SU-DHL-6 (cell line): ENCODE measurements around the gene MICAL1.

ENCODE experiments used
- H2AFZ ChIP-seq: fragments of 200-600 bp; sonication (generic); 2 replicates; pipeline ENCODE4 v1.6.1; 2014; ENCODE audit warnings: low read depth, mild to moderate bottlenecking, moderate library complexity, mixed read lengths, antibody characterized with exemption, low read length; ENCODE audit not compliant: severe bottlenecking
- H3F3A ChIP-seq: fragments of 200-600 bp; shearing (Covaris generic); 2 replicates; pipeline ENCODE4 v1.6.0; 2016; ENCODE audit warnings: antibody characterized with exemption, mild to moderate bottlenecking; ENCODE audit not compliant: insufficient read depth
- H3K27ac ChIP-seq: fragments of 200-600 bp; sonication (generic); 2 replicates; pipeline ENCODE4 v1.5.1; 2016; ENCODE audit warnings: low read depth, mild to moderate bottlenecking, low read length, moderate library complexity, mixed read lengths
- H3K27me3 ChIP-seq: fragments of 200-600 bp; sonication (generic), shearing (Covaris generic); 2 replicates; pipeline ENCODE4 v1.6.0; 2014; ENCODE audit warnings: mild to moderate bottlenecking, low read length
- H3K36me3 ChIP-seq: fragments of 200-600 bp; sonication (generic); 2 replicates; pipeline ENCODE4 v1.6.1; 2014; ENCODE audit warnings: mild to moderate bottlenecking, low read length, mixed read lengths
- H3K4me2 ChIP-seq: fragments of 300-600, 200-600 bp; shearing (Covaris generic), sonication (generic); 2 replicates; pipeline ENCODE4 v1.6.0; 2014; ENCODE audit warnings: low read length, low read depth, mild to moderate bottlenecking; ENCODE audit not compliant: poor library complexity, severe bottlenecking
- H3K4me3 ChIP-seq: fragments of 200-600 bp; sonication (generic); 2 replicates; pipeline ENCODE4 v1.5.1; 2014; ENCODE audit warnings: antibody characterized with exemption, low read length, mild to moderate bottlenecking, mixed read lengths; ENCODE audit not compliant: insufficient read depth, poor library complexity, severe bottlenecking
- H3K79me2 ChIP-seq: fragments of 200-600 bp; sonication (generic); 2 replicates; pipeline ENCODE4 v1.6.1; 2014; ENCODE audit warnings: mild to moderate bottlenecking, low read length, moderate library complexity; ENCODE audit not compliant: insufficient read depth
- H3K9ac ChIP-seq: fragments of 200-600 bp; sonication (generic); 2 replicates; pipeline ENCODE4 v1.7.0; 2014; ENCODE audit warnings: mild to moderate bottlenecking, low read length
- H3K9me2 ChIP-seq: fragments of 200-600 bp; sonication (generic); replicated peaks from 2 replicates; pipeline ENCODE4 v1.6.1; 2014; ENCODE audit warnings: low read length; ENCODE audit not compliant: insufficient read depth
- H3K9me3 ChIP-seq: fragments of 200-600 bp; sonication (generic); 2 replicates; pipeline ENCODE4 v1.6.1; 2014; ENCODE audit warnings: low read length, mixed read lengths; ENCODE audit not compliant: insufficient read depth
- H4K20me1 ChIP-seq: fragments of 200-600 bp; sonication (generic); 2 replicates; pipeline ENCODE4 v1.6.1; 2014; ENCODE audit warnings: low read depth, mild to moderate bottlenecking, antibody characterized with exemption, low read length, moderate library complexity, mixed read lengths
- CTCF ChIP-seq: fragments of 200-600 bp; sonication (generic); IDR thresholded peaks from one replicate; pipeline ENCODE4 v1.5.1; 2017; ENCODE audit warnings: antibody characterized with exemption, mild to moderate bottlenecking, low read length, moderate library complexity; ENCODE audit not compliant: insufficient read depth, poor library complexity, severe bottlenecking
- EZH2phosphoT487 ChIP-seq: fragments of 200-600 bp; sonication (generic), shearing (Covaris generic); conservative IDR thresholded peaks from 2 replicates; pipeline ENCODE4 v1.6.1; 2018; ENCODE audit warnings: mild to moderate bottlenecking, antibody characterized with exemption, low read length, moderate library complexity, mixed read lengths

Gene MICAL1

GRCh38 chr6:109443425-109443950 lies 12.1 kb downstream of the MICAL1 start:
- TF ChIP-seq EZH2phosphoT487 (no peak), CTCF (no peak)
- H3K9ac ChIP-seq, result no peak overlapping the region
- H3K79me2 ChIP-seq, result no peaks in the 10 kb centered on the region
- no peaks in the 10 kb centered on the region for H3K9me3 ChIP-seq
- H3K4me2 ChIP-seq, result no peak overlapping the region
- H3K4me3 ChIP-seq, result no peak overlapping the region
- 0 out of 2 replicates have a peak, but pooled peaks cover 4% of the 10 kb centered on the region for H3F3A ChIP-seq
- no peak overlapping the region for H3K27ac ChIP-seq
- H4K20me1 ChIP-seq, result no peaks in the 10 kb centered on the region
- no peaks in the 10 kb centered on the region for H3K9me2 ChIP-seq
- H3K27me3 ChIP-seq, result no peaks in the 10 kb centered on the region; the same call in 1 of the 2 replicates
- H2AFZ ChIP-seq, result no peak overlapping the region
- H3K36me3 ChIP-seq, result no peaks in the 10 kb centered on the region

GRCh38 chr6:109442393-109442924 lies 13.1 kb downstream of the MICAL1 start:
- 0 out of 2 replicates have a peak, but pooled peaks cover 4% of the 10 kb centered on the region for H3F3A ChIP-seq
- H3K9me3 ChIP-seq, result no peaks in the 10 kb centered on the region
- H3K27me3 ChIP-seq, result no peaks in the 10 kb centered on the region; the same call in 1 of the 2 replicates
- H3K79me2 ChIP-seq, result no peaks in the 10 kb centered on the region
- no peaks in the 10 kb centered on the region for H4K20me1 ChIP-seq
- H3K9ac ChIP-seq, result no peak overlapping the region
- no peaks in the 10 kb centered on the region for H3K9me2 ChIP-seq
- no peaks in the 10 kb centered on the region for H3K36me3 ChIP-seq
- no peak overlapping the region for H3K27ac ChIP-seq
- H3K4me3 ChIP-seq, result no peak overlapping the region
- H2AFZ ChIP-seq, result no peak overlapping the region
- no peak overlapping the region for H3K4me2 ChIP-seq
- no peak for TF ChIP-seq EZH2phosphoT487
- TF ChIP-seq CTCF, result no peak

GRCh38 chr6:109441069-109441816 lies 14.3 kb downstream of the MICAL1 start:
- H3K27me3 ChIP-seq, result no peaks in the 10 kb centered on the region; the same call in 1 of the 2 replicates
- TF ChIP-seq CTCF (peak; percentile 19), EZH2phosphoT487 (no peak)
- H3K4me2 ChIP-seq, result peak overlapping the region; percentile 61
- H2AFZ ChIP-seq, result peak overlapping the region; percentile 96
- H3K79me2 ChIP-seq, result no peaks in the 10 kb centered on the region
- H3K27ac ChIP-seq, result peak overlapping the region; percentile 62
- no peaks in the 10 kb centered on the region for H3K36me3 ChIP-seq
- H3K9me3 ChIP-seq, result no peaks in the 10 kb centered on the region
- H3K9ac ChIP-seq, result peak overlapping the region; percentile 97
- no peaks in the 10 kb centered on the region for H3K9me2 ChIP-seq
- H3K4me3 ChIP-seq, result peak overlapping the region; percentile 99
- H4K20me1 ChIP-seq, result no peaks in the 10 kb centered on the region
- 0 out of 2 replicates have a peak, but pooled peaks cover 4% of the 10 kb centered on the region for H3F3A ChIP-seq
